ENCODE data around the gene HASPIN. TPM values are rescaled to one million over a fixed set of nuclear protein-coding genes. Genes with fewer than 3 reads are reported as not detected.

The HASPIN gene
- total and polyA plus RNA-seq, 9 of the 15 experiments (the other 6 are each of a cell fraction or from before 2014, with no cell fraction given), result 0.81 to 13.5 (median 9.9) TPM

DNA sequence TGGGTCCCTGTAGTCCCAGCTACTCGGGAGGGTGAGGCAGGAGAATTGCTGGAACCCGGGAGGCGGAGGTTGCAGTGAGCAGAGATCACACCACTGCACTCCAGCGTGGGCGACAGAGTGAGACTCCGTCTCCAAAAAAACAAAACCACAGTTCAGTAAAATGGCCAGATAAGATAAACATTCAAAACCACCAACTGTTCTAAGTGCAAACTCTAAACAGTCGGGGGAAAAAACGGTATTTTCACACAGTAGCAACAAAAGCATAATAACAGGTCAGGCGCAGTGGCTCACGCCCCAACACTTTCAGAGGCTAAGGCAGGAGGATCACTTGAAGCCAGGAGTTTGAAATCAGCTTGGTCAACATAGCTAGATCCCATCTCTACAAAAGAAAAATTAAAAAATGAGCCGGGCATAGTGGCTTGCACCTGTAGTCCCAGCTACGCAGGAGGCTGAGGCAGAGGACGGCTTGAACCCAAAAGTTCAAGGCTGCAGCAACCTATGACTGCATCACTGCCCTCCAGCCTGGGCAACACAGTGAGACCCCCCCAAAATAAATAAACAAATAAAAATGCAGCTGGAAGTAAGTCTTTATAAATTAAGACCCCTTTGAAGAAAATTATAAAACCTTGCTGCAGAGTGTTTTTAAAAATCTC lies 10.8 kb upstream of the HASPIN start (continued):
- peak; percentile 61; the same call in 1 of the 2 replicates for TF ChIP-seq ADNP (tag; IDR thresholded peaks at IDR 0.05)
- no peak for TF ChIP-seq CBX1 (IDR thresholded peaks at IDR 0.05; ENCODE audit: low read depth)
- no peak for TF ChIP-seq FUS (optimal IDR thresholded peaks at IDR 0.05; ENCODE audit: low read depth, low read length)
- peak; percentile 59 for TF ChIP-seq NCOR1 (IDR thresholded peaks at IDR 0.05)
- no peak for TF ChIP-seq ZNF75A (CRISPR knock-in tag; IDR thresholded peaks at IDR 0.05)
- TF ChIP-seq SRSF9 (IDR thresholded peaks at IDR 0.05; ENCODE audit: borderline replicate concordance, low read depth, low read length), result no peak
- TF ChIP-seq ZNF668 (CRISPR knock-in tag; IDR thresholded peaks at IDR 0.05), result no peak
- no peak for TF ChIP-seq TAF15 (IDR thresholded peaks at IDR 0.05; ENCODE audit: low read depth, low read length)
- TF ChIP-seq, protein P1, sequence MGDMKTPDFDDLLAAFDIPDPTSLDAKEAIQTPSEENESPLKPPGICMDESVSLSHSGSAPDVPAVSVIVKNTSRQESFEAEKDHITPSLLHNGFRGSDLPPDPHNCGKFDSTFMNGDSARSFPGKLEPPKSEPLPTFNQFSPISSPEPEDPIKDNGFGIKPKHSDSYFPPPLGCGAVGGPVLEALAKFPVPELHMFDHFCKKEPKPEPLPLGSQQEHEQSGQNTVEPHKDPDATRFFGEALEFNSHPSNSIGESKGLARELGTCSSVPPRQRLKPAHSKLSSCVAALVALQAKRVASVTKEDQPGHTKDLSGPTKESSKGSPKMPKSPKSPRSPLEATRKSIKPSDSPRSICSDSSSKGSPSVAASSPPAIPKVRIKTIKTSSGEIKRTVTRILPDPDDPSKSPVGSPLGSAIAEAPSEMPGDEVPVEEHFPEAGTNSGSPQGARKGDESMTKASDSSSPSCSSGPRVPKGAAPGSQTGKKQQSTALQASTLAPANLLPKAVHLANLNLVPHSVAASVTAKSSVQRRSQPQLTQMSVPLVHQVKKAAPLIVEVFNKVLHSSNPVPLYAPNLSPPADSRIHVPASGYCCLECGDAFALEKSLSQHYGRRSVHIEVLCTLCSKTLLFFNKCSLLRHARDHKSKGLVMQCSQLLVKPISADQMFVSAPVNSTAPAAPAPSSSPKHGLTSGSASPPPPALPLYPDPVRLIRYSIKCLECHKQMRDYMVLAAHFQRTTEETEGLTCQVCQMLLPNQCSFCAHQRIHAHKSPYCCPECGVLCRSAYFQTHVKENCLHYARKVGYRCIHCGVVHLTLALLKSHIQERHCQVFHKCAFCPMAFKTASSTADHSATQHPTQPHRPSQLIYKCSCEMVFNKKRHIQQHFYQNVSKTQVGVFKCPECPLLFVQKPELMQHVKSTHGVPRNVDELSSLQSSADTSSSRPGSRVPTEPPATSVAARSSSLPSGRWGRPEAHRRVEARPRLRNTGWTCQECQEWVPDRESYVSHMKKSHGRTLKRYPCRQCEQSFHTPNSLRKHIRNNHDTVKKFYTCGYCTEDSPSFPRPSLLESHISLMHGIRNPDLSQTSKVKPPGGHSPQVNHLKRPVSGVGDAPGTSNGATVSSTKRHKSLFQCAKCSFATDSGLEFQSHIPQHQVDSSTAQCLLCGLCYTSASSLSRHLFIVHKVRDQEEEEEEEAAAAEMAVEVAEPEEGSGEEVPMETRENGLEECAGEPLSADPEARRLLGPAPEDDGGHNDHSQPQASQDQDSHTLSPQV (IDR thresholded peaks at IDR 0.05), result no peak
- TF ChIP-seq ZNF174 (CRISPR knock-in tag; IDR thresholded peaks at IDR 0.05), result no peak
- no peak for TF ChIP-seq ZZZ3 (IDR thresholded peaks at IDR 0.05)
- TF ChIP-seq ZNF124 (CRISPR knock-in tag; IDR thresholded peaks at IDR 0.05), result no peak
- TF ChIP-seq, protein P2, sequence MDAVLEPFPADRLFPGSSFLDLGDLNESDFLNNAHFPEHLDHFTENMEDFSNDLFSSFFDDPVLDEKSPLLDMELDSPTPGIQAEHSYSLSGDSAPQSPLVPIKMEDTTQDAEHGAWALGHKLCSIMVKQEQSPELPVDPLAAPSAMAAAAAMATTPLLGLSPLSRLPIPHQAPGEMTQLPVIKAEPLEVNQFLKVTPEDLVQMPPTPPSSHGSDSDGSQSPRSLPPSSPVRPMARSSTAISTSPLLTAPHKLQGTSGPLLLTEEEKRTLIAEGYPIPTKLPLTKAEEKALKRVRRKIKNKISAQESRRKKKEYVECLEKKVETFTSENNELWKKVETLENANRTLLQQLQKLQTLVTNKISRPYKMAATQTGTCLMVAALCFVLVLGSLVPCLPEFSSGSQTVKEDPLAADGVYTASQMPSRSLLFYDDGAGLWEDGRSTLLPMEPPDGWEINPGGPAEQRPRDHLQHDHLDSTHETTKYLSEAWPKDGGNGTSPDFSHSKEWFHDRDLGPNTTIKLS (IDR thresholded peaks at IDR 0.05; ENCODE audit: borderline replicate concordance, low read depth), result no peak
- no peak for TF ChIP-seq TAF9B (IDR thresholded peaks at IDR 0.05; ENCODE audit: partially characterized antibody)
- TF ChIP-seq ETV6 (IDR thresholded peaks at IDR 0.05; ENCODE audit: borderline replicate concordance in 1 of 2, low read depth in 2 of 2, low read length in 1 of 2), result no peak
- TF ChIP-seq ETV6 (CRISPR knock-in tag; IDR thresholded peaks at IDR 0.05; ENCODE audit: borderline replicate concordance), result no peak
- TF ChIP-seq PRPF4 (IDR thresholded peaks at IDR 0.05; ENCODE audit: insufficient read depth, low read depth, low read length, poor library complexity, severe bottlenecking), result no peak
- TF ChIP-seq, protein P3, sequence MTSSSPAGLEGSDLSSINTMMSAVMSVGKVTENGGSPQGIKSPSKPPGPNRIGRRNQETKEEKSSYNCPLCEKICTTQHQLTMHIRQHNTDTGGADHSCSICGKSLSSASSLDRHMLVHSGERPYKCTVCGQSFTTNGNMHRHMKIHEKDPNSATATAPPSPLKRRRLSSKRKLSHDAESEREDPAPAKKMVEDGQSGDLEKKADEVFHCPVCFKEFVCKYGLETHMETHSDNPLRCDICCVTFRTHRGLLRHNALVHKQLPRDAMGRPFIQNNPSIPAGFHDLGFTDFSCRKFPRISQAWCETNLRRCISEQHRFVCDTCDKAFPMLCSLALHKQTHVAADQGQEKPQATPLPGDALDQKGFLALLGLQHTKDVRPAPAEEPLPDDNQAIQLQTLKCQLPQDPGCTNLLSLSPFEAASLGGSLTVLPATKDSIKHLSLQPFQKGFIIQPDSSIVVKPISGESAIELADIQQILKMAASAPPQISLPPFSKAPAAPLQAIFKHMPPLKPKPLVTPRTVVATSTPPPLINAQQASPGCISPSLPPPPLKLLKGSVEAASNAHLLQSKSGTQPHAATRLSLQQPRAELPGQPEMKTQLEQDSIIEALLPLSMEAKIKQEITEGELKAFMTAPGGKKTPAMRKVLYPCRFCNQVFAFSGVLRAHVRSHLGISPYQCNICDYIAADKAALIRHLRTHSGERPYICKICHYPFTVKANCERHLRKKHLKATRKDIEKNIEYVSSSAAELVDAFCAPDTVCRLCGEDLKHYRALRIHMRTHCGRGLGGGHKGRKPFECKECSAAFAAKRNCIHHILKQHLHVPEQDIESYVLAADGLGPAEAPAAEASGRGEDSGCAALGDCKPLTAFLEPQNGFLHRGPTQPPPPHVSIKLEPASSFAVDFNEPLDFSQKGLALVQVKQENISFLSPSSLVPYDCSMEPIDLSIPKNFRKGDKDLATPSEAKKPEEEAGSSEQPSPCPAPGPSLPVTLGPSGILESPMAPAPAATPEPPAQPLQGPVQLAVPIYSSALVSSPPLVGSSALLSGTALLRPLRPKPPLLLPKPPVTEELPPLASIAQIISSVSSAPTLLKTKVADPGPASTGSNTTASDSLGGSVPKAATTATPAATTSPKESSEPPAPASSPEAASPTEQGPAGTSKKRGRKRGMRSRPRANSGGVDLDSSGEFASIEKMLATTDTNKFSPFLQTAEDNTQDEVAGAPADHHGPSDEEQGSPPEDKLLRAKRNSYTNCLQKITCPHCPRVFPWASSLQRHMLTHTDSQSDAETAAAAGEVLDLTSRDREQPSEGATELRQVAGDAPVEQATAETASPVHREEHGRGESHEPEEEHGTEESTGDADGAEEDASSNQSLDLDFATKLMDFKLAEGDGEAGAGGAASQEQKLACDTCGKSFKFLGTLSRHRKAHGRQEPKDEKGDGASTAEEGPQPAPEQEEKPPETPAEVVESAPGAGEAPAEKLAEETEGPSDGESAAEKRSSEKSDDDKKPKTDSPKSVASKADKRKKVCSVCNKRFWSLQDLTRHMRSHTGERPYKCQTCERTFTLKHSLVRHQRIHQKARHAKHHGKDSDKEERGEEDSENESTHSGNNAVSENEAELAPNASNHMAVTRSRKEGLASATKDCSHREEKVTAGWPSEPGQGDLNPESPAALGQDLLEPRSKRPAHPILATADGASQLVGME (CRISPR knock-in tag; IDR thresholded peaks at IDR 0.05), result no peak
